ENCODE results near the gene AMOTL1. TPM values are rescaled to one million over a fixed set of nuclear protein-coding genes. Genes with fewer than 3 reads are reported as not detected.

AMOTL1 gene
- total and polyA plus RNA-seq, 2 donors (not counting 3 experiments of a cell fraction or from before 2014, with no cell fraction given): 12.5 to 37.8 TPM

DNA sequence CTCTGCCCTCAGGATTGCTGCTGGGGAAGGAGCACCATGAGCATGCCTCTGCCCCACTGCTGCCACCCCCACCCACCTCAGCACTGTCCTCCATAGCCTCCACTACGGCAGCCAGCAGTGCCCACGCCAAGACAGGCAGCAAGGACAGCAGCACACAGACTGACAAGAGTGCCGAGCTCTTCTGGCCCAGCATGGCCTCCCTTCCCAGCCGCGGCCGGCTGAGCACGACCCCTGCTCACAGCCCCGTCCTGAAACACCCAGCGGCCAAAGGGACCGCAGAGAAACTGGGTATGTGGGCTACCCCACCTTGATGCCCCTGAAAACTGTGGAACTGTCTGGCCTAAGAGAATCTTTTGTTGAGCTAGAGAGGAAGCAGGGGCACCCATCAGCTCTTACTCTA is 101.0 kb downstream of the AMOTL1 start:
- Histone ChIP-seq H3K4me2 (ENCODE audit: insufficient read depth, low read length) (no peak overlapping the region), H3K4me1 (ENCODE audit: control insufficient read depth, extremely low read depth, insufficient read depth, low read length) (no peaks in the 10 kb centered on the region), H3K4me3 (replicated peaks in 1 of 3; ENCODE audit: insufficient read depth in 1 of 3, low read depth in 1 of 3, low read length in 3 of 3) (no peak overlapping the region), H3K9ac (replicated peaks; ENCODE audit: extremely low read depth, insufficient read depth, low read length) (no peak overlapping the region), H3K27me3 (ENCODE audit: control insufficient read depth in 2 of 2, insufficient read depth in 2 of 2, low read length in 2 of 2) (no peaks in the 10 kb centered on the region), H3K27ac (ENCODE audit: insufficient read depth, low read depth, low read length) (no peak overlapping the region), H2AFZ (ENCODE audit: low read depth, low read length) (no peak overlapping the region), H3K79me2 (ENCODE audit: control insufficient read depth, insufficient read depth, low read length) (no peaks in the 10 kb centered on the region), H3K9me3 (replicated peaks; ENCODE audit: control insufficient read depth, insufficient read depth, low read length) (no peaks in the 10 kb centered on the region), H4K20me1 (replicated peaks; ENCODE audit: control insufficient read depth, extremely low read depth, insufficient read depth, low read length) (no peaks in the 10 kb centered on the region), H3K9me1 (replicated peaks; ENCODE audit: control insufficient read depth, extremely low read depth, insufficient read depth, low read length) (no peaks in the 10 kb centered on the region), H3K36me3 (ENCODE audit: control insufficient read depth in 2 of 2, extremely low read depth in 1 of 2, insufficient read depth in 2 of 2, low read length in 2 of 2) (peaks cover 18 to 41% of the 10 kb centered on the region in 2 experiments)
- DNase-seq (ENCODE audit: low read depth, low spot score) (no peak), FAIRE-seq (no peak)
- no peak for TF ChIP-seq POLR2AphosphoS5 (IDR thresholded peaks at IDR 0.05; ENCODE audit: insufficient read depth, low read depth, low read length)
- no peak for TF ChIP-seq MYC (IDR thresholded peaks at IDR 0.05; ENCODE audit: low read depth, low read length)
- no peak for TF ChIP-seq JUN (IDR thresholded peaks at IDR 0.05; ENCODE audit: borderline replicate concordance, insufficient read depth, insufficient read length, low read depth)
- no peak for TF ChIP-seq EZH2 (IDR thresholded peaks at IDR 0.05; ENCODE audit: borderline replicate concordance, low read depth, low read length, severe bottlenecking)
- dilution Hi-C loops (cut with MboI; ENCODE audit: extremely low pct_ligation_motif_present, low sequenced_read_pairs): no loop called here
- CTCF ChIA-PET: no interaction called here
- BruUV-seq (replicated peaks): no TSS peak
- intact Hi-C loops (cut with micrococcal nuclease): no loop called here
- POLR2A ChIA-PET: no interaction called here

GRCh38 chr11:94870422-94870821 is 102.3 kb downstream of the AMOTL1 start:
- CTCF ChIA-PET: no interaction called here
- Histone ChIP-seq H3K4me2 (ENCODE audit: insufficient read depth, low read length) (no peak overlapping the region), H3K36me3 (ENCODE audit: control insufficient read depth in 2 of 2, extremely low read depth in 1 of 2, insufficient read depth in 2 of 2, low read length in 2 of 2) (peaks cover 15 to 35% of the 10 kb centered on the region in 2 experiments), H2AFZ (ENCODE audit: low read depth, low read length) (no peak overlapping the region), H3K4me1 (ENCODE audit: control insufficient read depth, extremely low read depth, insufficient read depth, low read length) (no peaks in the 10 kb centered on the region), H3K9me3 (replicated peaks; ENCODE audit: control insufficient read depth, insufficient read depth, low read length) (no peaks in the 10 kb centered on the region), H3K27ac (ENCODE audit: insufficient read depth, low read depth, low read length) (no peak overlapping the region), H3K9me1 (replicated peaks; ENCODE audit: control insufficient read depth, extremely low read depth, insufficient read depth, low read length) (no peaks in the 10 kb centered on the region), H4K20me1 (replicated peaks; ENCODE audit: control insufficient read depth, extremely low read depth, insufficient read depth, low read length) (no peaks in the 10 kb centered on the region), H3K4me3 (replicated peaks in 1 of 3; ENCODE audit: insufficient read depth in 1 of 3, low read depth in 1 of 3, low read length in 3 of 3) (no peak overlapping the region), H3K79me2 (ENCODE audit: control insufficient read depth, insufficient read depth, low read length) (no peaks in the 10 kb centered on the region), H3K9ac (replicated peaks; ENCODE audit: extremely low read depth, insufficient read depth, low read length) (no peak overlapping the region), H3K27me3 (ENCODE audit: control insufficient read depth in 2 of 2, insufficient read depth in 2 of 2, low read length in 2 of 2) (no peaks in the 10 kb centered on the region)
- BruUV-seq (replicated peaks): no TSS peak
- POLR2A ChIA-PET: no interaction called here
- dilution Hi-C loops (cut with MboI; ENCODE audit: extremely low pct_ligation_motif_present, low sequenced_read_pairs): no loop called here
- no peak for FAIRE-seq
- TF ChIP-seq, protein P1, sequence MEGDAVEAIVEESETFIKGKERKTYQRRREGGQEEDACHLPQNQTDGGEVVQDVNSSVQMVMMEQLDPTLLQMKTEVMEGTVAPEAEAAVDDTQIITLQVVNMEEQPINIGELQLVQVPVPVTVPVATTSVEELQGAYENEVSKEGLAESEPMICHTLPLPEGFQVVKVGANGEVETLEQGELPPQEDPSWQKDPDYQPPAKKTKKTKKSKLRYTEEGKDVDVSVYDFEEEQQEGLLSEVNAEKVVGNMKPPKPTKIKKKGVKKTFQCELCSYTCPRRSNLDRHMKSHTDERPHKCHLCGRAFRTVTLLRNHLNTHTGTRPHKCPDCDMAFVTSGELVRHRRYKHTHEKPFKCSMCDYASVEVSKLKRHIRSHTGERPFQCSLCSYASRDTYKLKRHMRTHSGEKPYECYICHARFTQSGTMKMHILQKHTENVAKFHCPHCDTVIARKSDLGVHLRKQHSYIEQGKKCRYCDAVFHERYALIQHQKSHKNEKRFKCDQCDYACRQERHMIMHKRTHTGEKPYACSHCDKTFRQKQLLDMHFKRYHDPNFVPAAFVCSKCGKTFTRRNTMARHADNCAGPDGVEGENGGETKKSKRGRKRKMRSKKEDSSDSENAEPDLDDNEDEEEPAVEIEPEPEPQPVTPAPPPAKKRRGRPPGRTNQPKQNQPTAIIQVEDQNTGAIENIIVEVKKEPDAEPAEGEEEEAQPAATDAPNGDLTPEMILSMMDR (IDR thresholded peaks at IDR 0.05; ENCODE audit: extremely low read depth in 1 of 2, insufficient read depth in 1 of 2, low read depth in 1 of 2, low read length in 2 of 2): no peak
- intact Hi-C loops (cut with micrococcal nuclease): no loop called here
- no peak for DNase-seq (ENCODE audit: low read depth, low spot score)

Measured in endothelial cell of umbilical vein (primary cell).